ENCODE measurements around the gene MGAT5. TPM values are rescaled to one million over a fixed set of nuclear protein-coding genes. Genes with fewer than 3 reads are reported as not detected.

Gene MGAT5
- total and polyA plus RNA-seq, 4 experiments from 2014 or later = 4.4 to 81.3 (median 48.0) TPM

GRCh38 chr2:134413912-134414311 is 160.0 kb downstream of the MGAT5 start:
- H3K27me3 ChIP-seq (ENCODE audit: insufficient read depth, low read length) = no peaks in the 10 kb centered on the region
- H3K9me3 Mint-ChIP-seq = no peaks in the 10 kb centered on the region
- peaks cover 12% of the 10 kb centered on the region for H3K36me3 ChIP-seq (ENCODE audit: insufficient read depth, low read length)
- POLR2A ChIA-PET (ENCODE audit: partially characterized antibody) = no interaction called here
- no peak for DNase-seq
- H3K27ac ChIP-seq (ENCODE audit: low read depth, low read length) = no peak overlapping the region
- peak overlapping the region in 1 of 7 donors; percentile 30 for H3K27ac Mint-ChIP-seq
- no peak overlapping the region for H3K4me3 Mint-ChIP-seq
- no peak overlapping the region for H3K4me3 ChIP-seq (ENCODE audit: low read length in 2 of 2)
- H3K27me3 Mint-ChIP-seq = no peaks in the 10 kb centered on the region
- intact Hi-C loops (cut with micrococcal nuclease) = loop anchor here (5.0 kb wide), 1 partner anchor 207 kb away; no protein-coding TSS in a partner anchor
- peaks cover 20 to 32% of the 10 kb centered on the region in 2 donors for H3K36me3 Mint-ChIP-seq
- H3K4me1 Mint-ChIP-seq = peaks cover 31 to 40% (median 36%) of the 10 kb centered on the region in 4 donors
- no peaks in the 10 kb centered on the region for H3K9me3 ChIP-seq (ENCODE audit: control insufficient read depth in 1 of 2, low read length in 2 of 2)
- H3K4me1 ChIP-seq (ENCODE audit: insufficient read depth, low read length) = peaks cover 34% of the 10 kb centered on the region
- CTCF ChIA-PET (ENCODE audit: partially characterized antibody) = interaction anchor here (4.0 to 5.9 kb wide), 4 partner anchors 170 to 528 kb away, joined by 39 to 173 read pairs (median 52); no protein-coding TSS in a partner anchor

GRCh38 chr2:134416018-134416417 is 162.1 kb downstream of the MGAT5 start:
- intact Hi-C loops (cut with micrococcal nuclease) = no loop called here

GRCh38 chr2:134416637-134417036 is 162.8 kb downstream of the MGAT5 start:
- Histone ChIP-seq H3K9me3 (ENCODE audit: control insufficient read depth in 1 of 2, low read length in 2 of 2) (no peaks in the 10 kb centered on the region), H3K4me3 (ENCODE audit: low read length in 2 of 2) (no peak overlapping the region), H3K27ac (ENCODE audit: low read depth, low read length) (no peak overlapping the region), H3K36me3 (ENCODE audit: insufficient read depth, low read length) (peaks cover 12% of the 10 kb centered on the region), H3K27me3 (ENCODE audit: insufficient read depth, low read length) (no peaks in the 10 kb centered on the region), H3K4me1 (ENCODE audit: insufficient read depth, low read length) (peaks cover 7% of the 10 kb centered on the region)
- ChIA-PET CTCF (ENCODE audit: partially characterized antibody) (interaction anchor here (1.4 to 2.4 kb wide), 2 partner anchors 299 to 533 kb away, joined by 3 to 11 read pairs; no protein-coding TSS in a partner anchor), POLR2A (ENCODE audit: partially characterized antibody) (no interaction called here)
- no peaks in the 10 kb centered on the region for H3K9me3 Mint-ChIP-seq
- DNase-seq = no peak
- H3K27me3 Mint-ChIP-seq = no peaks in the 10 kb centered on the region
- intact Hi-C loops (cut with micrococcal nuclease) = no loop called here
- H3K27ac Mint-ChIP-seq = peak overlapping the region in 2 of 7 donors; percentile 12 to 29
- peaks cover 7 to 16% (median 10%) of the 10 kb centered on the region in 4 donors for H3K4me1 Mint-ChIP-seq
- H3K4me3 Mint-ChIP-seq = no peak overlapping the region
- H3K36me3 Mint-ChIP-seq = peaks cover 24 to 33% of the 10 kb centered on the region in 2 donors

More at GRCh38 chr2:134416018-134416417, 162.1 kb downstream of the MGAT5 start:
- no peaks in the 10 kb centered on the region for H3K27me3 ChIP-seq (ENCODE audit: insufficient read depth, low read length)
- H3K27me3 Mint-ChIP-seq = no peaks in the 10 kb centered on the region
- peak overlapping the region in 1 of 7 donors; percentile 12 for H3K27ac Mint-ChIP-seq
- peaks cover 13% of the 10 kb centered on the region for H3K4me1 ChIP-seq (ENCODE audit: insufficient read depth, low read length)
- peaks cover 24 to 33% of the 10 kb centered on the region in 2 donors for H3K36me3 Mint-ChIP-seq
- no peak overlapping the region for H3K4me3 Mint-ChIP-seq
- H3K9me3 Mint-ChIP-seq = no peaks in the 10 kb centered on the region
- H3K4me3 ChIP-seq (ENCODE audit: low read length in 2 of 2) = no peak overlapping the region
- POLR2A ChIA-PET (ENCODE audit: partially characterized antibody) = no interaction called here
- H3K27ac ChIP-seq (ENCODE audit: low read depth, low read length) = no peak overlapping the region
- CTCF ChIA-PET (ENCODE audit: partially characterized antibody) = interaction anchor here (1.4 kb wide), 1 partner anchor 532 kb away, joined by 3 read pairs; no protein-coding TSS in a partner anchor
- H3K36me3 ChIP-seq (ENCODE audit: insufficient read depth, low read length) = peaks cover 12% of the 10 kb centered on the region
- H3K9me3 ChIP-seq (ENCODE audit: control insufficient read depth in 1 of 2, low read length in 2 of 2) = no peaks in the 10 kb centered on the region
- DNase-seq = no peak
- peaks cover 13 to 22% (median 16%) of the 10 kb centered on the region in 4 donors for H3K4me1 Mint-ChIP-seq

- Mint-ChIP-seq H3K27ac (peak overlapping the region in 3 of 7 donors; percentile 27 to 62 (median 39)), H3K36me3 (peaks cover 21 to 40% of the 10 kb centered on the region in 2 donors), H3K4me1 (peaks cover 0 to 8% (median 3%) of the 10 kb centered on the region in 4 donors), H3K27me3 (no peaks in the 10 kb centered on the region), H3K4me3 (no peak overlapping the region), H3K9me3 (no peaks in the 10 kb centered on the region)
- DNase-seq = no peak
- Histone ChIP-seq H3K27ac (ENCODE audit: low read depth, low read length) (no peak overlapping the region), H3K27me3 (ENCODE audit: insufficient read depth, low read length) (no peaks in the 10 kb centered on the region), H3K4me3 (ENCODE audit: low read length in 2 of 2) (no peak overlapping the region), H3K9me3 (ENCODE audit: control insufficient read depth in 1 of 2, low read length in 2 of 2) (no peaks in the 10 kb centered on the region), H3K36me3 (ENCODE audit: insufficient read depth, low read length) (peaks cover 17% of the 10 kb centered on the region), H3K4me1 (ENCODE audit: insufficient read depth, low read length) (no peaks in the 10 kb centered on the region)
- intact Hi-C loops (cut with micrococcal nuclease) = no loop called here
- ChIA-PET POLR2A (ENCODE audit: partially characterized antibody) (no interaction called here), CTCF (ENCODE audit: partially characterized antibody) (interaction anchor here (0.9 to 2.4 kb wide), 3 partner anchors 9 to 300 kb away, joined by 4 to 11 read pairs (median 5); no protein-coding TSS in a partner anchor)
Measured at GRCh38 chr2:134417968-134418582, 164.2 kb downstream of the MGAT5 start.

GRCh38 chr2:134420259-134420658 is 166.4 kb downstream of the MGAT5 start:
- H3K36me3 ChIP-seq (ENCODE audit: insufficient read depth, low read length) = peaks cover 28% of the 10 kb centered on the region
- no peaks in the 10 kb centered on the region for H3K4me1 ChIP-seq (ENCODE audit: insufficient read depth, low read length)
- peaks cover 36 to 45% of the 10 kb centered on the region in 2 donors for H3K36me3 Mint-ChIP-seq
- H3K9me3 Mint-ChIP-seq = no peaks in the 10 kb centered on the region
- no peaks in the 10 kb centered on the region for H3K9me3 ChIP-seq (ENCODE audit: control insufficient read depth in 1 of 2, low read length in 2 of 2)
- H3K27ac ChIP-seq (ENCODE audit: low read depth, low read length) = no peak overlapping the region
- H3K4me3 ChIP-seq (ENCODE audit: low read length in 2 of 2) = no peak overlapping the region
- ChIA-PET POLR2A (ENCODE audit: partially characterized antibody) (interaction anchor here (1.1 kb wide), 1 partner anchor 9 kb away, joined by 5 read pairs; no protein-coding TSS in a partner anchor), CTCF (ENCODE audit: partially characterized antibody) (interaction anchor here (1.2 to 3.4 kb wide), 3 partner anchors 9 to 302 kb away, joined by 4 to 14 read pairs (median 6); no protein-coding TSS in a partner anchor)
- peaks cover 0 to 11% (median 2%) of the 10 kb centered on the region in 4 donors for H3K4me1 Mint-ChIP-seq
- peak overlapping the region in 1 of 7 donors; percentile 35 for H3K27ac Mint-ChIP-seq
- no peaks in the 10 kb centered on the region for H3K27me3 ChIP-seq (ENCODE audit: insufficient read depth, low read length)
- H3K27me3 Mint-ChIP-seq = no peaks in the 10 kb centered on the region
- no peak overlapping the region for H3K4me3 Mint-ChIP-seq
- no peak for DNase-seq
- intact Hi-C loops (cut with micrococcal nuclease) = no loop called here

- Histone ChIP-seq H3K36me3 (ENCODE audit: insufficient read depth, low read length) (peaks cover 34% of the 10 kb centered on the region), H3K4me3 (ENCODE audit: low read length in 2 of 2) (no peak overlapping the region), H3K4me1 (ENCODE audit: insufficient read depth, low read length) (no peaks in the 10 kb centered on the region), H3K27ac (ENCODE audit: low read depth, low read length) (no peak overlapping the region), H3K27me3 (ENCODE audit: insufficient read depth, low read length) (no peaks in the 10 kb centered on the region), H3K9me3 (ENCODE audit: control insufficient read depth in 1 of 2, low read length in 2 of 2) (no peaks in the 10 kb centered on the region)
- no peak for DNase-seq
- ChIA-PET CTCF (ENCODE audit: partially characterized antibody) (interaction anchor here (1.2 to 3.4 kb wide), 3 partner anchors 10 to 302 kb away, joined by 3 to 14 read pairs (median 6); no protein-coding TSS in a partner anchor), POLR2A (ENCODE audit: partially characterized antibody) (interaction anchor here (1.1 kb wide), 1 partner anchor 9 kb away, joined by 5 read pairs; no protein-coding TSS in a partner anchor)
- Mint-ChIP-seq H3K9me3 (no peaks in the 10 kb centered on the region), H3K4me1 (peaks cover 0 to 9% (median 2%) of the 10 kb centered on the region in 4 donors), H3K27ac (peak overlapping the region in 1 of 7 donors; percentile 22), H3K27me3 (no peaks in the 10 kb centered on the region), H3K36me3 (peaks cover 41 to 50% of the 10 kb centered on the region in 2 donors), H3K4me3 (no peak overlapping the region)
- intact Hi-C loops (cut with micrococcal nuclease) = no loop called here
Measured at GRCh38 chr2:134420920-134421319, 167.0 kb downstream of the MGAT5 start.

- no peak for DNase-seq
- no peaks in the 10 kb centered on the region for H3K27me3 Mint-ChIP-seq
- no peaks in the 10 kb centered on the region for H3K9me3 Mint-ChIP-seq
- intact Hi-C loops (cut with micrococcal nuclease) = no loop called here
- CTCF ChIA-PET (ENCODE audit: partially characterized antibody) = interaction anchor here (1.2 to 3.4 kb wide), 3 partner anchors 10 to 303 kb away, joined by 3 to 14 read pairs (median 6); no protein-coding TSS in a partner anchor
- peaks cover 0 to 6% (median 0%) of the 10 kb centered on the region in 4 donors for H3K4me1 Mint-ChIP-seq
- H3K4me3 Mint-ChIP-seq = no peak overlapping the region
- no peak overlapping the region for H3K27ac Mint-ChIP-seq
- peaks cover 34% of the 10 kb centered on the region for H3K36me3 ChIP-seq (ENCODE audit: insufficient read depth, low read length)
- peaks cover 50 to 58% of the 10 kb centered on the region in 2 donors for H3K36me3 Mint-ChIP-seq
- H3K9me3 ChIP-seq (ENCODE audit: control insufficient read depth in 1 of 2, low read length in 2 of 2) = no peaks in the 10 kb centered on the region
- POLR2A ChIA-PET (ENCODE audit: partially characterized antibody) = no interaction called here
- no peaks in the 10 kb centered on the region for H3K27me3 ChIP-seq (ENCODE audit: insufficient read depth, low read length)
- no peak overlapping the region for H3K4me3 ChIP-seq (ENCODE audit: low read length in 2 of 2)
- H3K27ac ChIP-seq (ENCODE audit: low read depth, low read length) = no peak overlapping the region
- no peaks in the 10 kb centered on the region for H3K4me1 ChIP-seq (ENCODE audit: insufficient read depth, low read length)
Measured at GRCh38 chr2:134421556-134422328, 167.9 kb downstream of the MGAT5 start.
